Colon (tissue), 2 donors: ENCODE measurements around the gene GRB10.

Experiments
- FAIRE-seq: peaks from 2 replicates; lab custom pipeline; 2012; peaks lifted over from hg19 to GRCh38; lab: Jason Lieb, UNC
- donor health status: control.
- donor health status: control.

GRB10 gene

GRCh38 chr7:50803359-50804337 is 21.0 kb upstream of the GRB10 start:
- no peak for FAIRE-seq

- FAIRE-seq: no peak
Observed at GRCh38 chr7:50801907-50802306, 19.2 kb upstream of the GRB10 start.

DNA sequence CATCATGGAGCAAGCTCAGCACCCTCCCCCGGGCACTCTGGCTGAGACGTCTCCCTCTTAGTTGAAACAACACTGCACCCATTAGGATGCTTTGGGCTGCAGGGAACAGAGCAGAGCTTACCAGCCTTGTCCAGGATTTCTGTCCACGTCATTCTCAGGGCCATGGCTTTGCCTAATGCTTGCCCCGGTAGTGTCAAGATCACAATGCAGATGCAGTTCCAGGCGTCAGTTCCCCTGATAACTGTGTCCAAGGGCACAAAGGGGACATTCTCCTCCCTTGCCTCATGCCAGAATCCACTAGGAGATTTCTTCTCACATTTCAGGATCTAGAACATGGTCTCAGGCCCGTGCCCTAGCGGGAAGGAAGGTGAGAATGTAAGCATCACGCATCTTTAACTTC is 17.2 kb upstream of the GRB10 start:
- no peak for FAIRE-seq

DNA sequence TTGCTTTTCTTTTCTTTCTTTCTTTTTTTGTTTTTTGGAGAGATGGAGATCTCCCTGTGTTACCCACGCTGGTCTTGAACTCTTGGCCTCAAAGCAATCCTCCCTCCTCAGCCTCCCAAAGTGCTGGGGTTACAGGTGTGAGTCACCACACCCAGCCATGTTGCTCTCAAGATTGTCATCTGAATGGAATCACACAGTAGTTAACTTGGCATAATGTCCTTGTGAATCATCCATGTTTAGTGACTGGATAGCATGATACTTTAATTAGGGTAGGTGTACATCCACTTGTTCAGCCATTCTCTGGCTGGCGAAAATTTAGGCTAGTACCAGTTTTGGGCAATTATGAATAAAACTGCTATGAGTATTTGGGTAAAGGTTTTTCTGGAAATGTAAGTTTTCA is 15.4 kb upstream of the GRB10 start:
- FAIRE-seq: no peak

DNA sequence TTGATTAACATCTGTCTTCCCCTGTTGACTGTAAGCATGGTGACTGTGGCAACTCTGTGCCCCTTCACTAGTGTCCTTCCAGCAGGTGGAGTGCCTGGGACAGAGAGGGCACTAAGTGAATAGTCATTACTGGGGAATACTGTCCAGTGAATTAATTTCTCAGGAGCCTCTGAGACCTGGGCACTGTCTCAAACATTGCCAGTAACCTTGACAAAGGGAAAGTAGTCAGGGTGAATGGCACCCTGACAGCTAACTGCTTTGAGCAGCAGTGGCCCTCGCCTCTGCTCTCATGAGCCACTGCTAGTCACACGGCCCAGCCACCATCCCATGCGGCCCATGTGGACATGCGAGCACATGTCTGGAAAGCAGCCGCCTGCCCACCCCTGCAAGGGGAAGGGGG is 13.1 kb upstream of the GRB10 start:
- FAIRE-seq: no peak

DNA sequence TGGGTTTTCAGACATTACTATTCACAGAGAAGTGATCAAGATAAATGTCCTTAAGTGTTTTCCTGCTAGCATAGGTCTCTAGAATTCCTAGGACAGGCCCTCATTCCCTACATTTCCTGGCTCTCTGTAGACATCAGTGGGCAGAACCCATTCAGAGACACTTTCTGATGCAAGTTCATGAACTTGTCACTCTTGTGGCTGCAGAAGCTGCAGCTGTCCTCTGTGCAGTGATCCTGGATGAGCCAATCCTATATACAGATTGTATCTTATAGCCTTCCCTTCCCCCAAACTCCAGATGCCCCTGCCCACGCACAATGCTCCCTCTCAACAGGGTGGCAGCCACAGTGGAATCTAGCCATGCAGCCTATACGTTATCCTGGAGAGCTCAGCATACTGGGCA is 12.6 kb upstream of the GRB10 start:
- no peak for FAIRE-seq

DNA sequence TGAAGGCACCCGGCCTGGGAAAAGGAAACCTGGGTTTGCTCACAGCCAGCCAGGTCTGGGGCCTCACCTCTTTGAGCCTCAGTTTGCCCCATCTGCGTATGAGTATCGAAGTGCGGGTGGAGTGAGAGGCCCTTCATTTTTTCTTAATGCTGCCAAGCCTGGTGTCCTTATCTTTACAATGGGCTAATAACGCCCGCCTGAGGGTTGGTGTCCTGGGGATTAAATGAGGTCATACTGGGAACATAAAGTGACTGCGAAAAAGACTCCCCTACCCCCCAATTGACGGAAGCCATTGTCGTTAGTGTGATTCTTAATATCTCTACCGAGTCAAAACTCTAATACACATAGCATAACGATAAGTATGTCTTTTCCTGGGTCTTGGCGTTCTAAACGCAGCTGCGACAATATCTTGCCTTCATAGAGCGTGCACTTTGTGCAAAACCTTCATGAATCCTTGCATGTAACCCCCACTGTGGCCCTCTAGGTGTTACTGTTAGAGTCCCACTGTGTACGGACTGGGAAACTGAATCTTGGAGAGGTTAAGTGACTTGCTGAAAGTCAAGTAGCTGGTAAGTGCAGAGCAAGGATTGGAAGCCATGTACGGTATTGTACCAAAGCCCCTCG is 11.4 kb upstream of the GRB10 start:
- no peak for FAIRE-seq

- no peak for FAIRE-seq
Observed at GRCh38 chr7:50793120-50793946, 10.6 kb upstream of the GRB10 start.

DNA sequence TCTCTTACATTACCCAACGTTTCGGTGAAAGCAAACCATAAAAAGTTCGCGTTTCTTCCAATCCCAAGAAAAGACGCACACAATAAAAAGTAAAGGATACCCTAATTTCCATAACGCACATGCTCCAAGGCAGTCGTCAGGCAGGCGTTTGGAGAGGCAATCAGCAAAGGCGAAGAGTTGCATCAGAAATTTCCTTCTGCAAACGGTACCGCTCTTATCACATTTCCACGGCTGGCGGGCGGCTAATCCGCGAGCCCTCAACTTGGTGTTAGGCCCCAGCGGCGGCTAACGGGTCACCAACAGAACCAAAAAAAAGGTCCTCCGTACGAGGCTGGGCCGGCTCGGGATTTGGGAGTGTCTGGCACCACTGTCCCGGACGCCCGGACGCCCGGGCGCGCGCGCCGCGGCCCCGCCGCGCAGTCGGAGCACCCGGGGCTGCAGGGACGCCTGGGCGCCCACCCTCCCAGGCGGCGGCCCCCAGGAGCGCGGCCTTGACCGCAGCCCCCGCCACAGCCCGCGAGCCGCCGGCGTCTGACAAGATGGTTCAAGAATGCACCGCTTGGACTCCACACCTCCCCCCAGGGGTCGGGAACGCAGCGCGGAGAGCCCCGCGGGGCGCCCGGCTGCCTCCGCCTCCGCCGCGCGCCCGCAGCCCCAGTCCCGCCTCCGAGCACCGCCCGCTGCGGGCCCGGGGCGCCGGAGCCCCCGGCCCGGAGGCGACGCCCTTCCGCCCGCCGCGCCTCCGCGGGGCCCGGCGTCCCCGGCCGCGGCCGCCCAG is 9.8 kb upstream of the GRB10 start:
- FAIRE-seq: no peak

- FAIRE-seq: no peak
Observed at GRCh38 chr7:50791938-50792341, 9.2 kb upstream of the GRB10 start.

DNA sequence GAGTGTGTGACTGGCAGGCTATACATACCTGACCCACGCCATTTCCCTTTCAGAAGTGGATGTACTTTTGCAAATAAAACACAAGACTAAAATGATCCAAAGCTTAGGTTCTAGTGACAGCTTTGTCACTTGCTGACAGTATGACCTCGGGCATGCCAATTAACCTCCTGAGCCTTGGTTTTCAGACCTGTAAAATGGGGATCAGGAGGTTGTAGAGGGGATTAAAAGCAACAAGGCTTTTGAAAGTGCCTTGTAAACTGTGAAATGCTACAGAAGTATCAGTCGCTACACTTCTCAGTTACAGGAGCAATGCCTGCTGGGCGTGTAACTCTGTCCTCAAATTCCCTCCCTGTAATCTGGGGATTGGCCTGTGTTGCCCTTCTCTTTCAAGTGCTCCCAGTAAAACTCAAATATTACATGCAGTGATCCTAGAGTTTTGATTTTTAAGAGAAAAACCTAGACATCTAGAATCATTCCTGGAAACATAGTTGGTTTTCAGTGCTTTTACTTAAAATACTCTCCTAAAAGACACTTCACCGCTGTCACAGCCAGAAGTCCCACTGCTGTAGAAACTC is 8.8 kb upstream of the GRB10 start:
- no peak for FAIRE-seq

DNA sequence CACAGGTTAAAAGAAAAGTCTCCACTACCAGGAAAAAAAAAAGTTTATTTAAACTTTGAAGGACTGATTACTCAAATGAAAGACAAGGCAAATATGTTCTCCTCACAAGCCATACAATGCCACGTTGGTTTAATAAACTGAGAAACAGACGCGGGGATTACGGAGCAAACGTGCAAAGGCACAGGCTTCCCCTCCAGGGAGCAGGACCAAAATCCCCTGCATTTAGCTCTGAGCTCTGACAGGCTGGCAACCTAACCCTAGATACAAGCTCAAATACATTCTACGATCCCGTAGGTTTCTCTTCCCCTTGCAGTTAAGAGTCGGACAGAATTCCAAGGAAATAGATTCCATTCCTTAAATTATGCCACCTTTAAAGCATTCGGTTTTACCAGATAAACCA is 7.7 kb upstream of the GRB10 start:
- FAIRE-seq: no peak

DNA sequence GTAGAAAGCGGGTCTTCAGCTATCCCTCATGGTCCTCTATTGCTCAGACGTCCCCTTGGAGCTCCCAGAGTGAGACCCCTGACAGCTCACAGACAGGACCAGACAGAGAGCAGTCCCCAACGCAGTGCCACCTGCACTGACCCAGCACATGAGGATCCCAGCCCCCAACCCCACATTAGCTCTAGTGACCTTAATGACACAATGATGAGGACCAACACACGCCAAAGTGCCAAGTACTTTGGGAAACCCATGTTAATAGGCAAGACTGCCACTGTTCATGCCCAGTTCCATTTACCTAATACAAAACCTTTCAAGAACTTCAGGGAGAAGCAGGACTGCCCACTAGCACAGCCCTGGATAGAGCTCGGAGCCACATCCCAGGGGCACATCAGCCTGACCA is 5.7 kb upstream of the GRB10 start:
- FAIRE-seq: no peak

DNA sequence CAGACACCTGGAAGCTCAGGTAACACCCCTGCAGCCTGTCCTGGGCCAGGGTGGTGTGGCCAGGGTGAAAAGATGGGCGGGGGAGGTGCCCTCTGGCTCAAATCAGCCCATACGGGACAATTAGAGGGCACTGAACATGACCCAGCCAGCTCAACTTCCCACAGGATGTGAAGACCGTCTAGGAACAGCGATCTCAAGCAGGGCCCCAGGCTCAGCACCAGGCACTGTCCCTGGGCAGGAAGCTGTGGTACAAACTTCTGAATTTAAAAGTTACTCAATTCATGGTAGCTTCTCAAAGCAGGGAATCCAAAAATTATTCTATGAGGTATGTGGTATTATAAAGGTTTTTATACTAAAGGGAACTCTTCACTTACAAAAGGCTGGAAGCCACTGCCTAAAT is 5.1 kb upstream of the GRB10 start:
- FAIRE-seq: no peak

DNA sequence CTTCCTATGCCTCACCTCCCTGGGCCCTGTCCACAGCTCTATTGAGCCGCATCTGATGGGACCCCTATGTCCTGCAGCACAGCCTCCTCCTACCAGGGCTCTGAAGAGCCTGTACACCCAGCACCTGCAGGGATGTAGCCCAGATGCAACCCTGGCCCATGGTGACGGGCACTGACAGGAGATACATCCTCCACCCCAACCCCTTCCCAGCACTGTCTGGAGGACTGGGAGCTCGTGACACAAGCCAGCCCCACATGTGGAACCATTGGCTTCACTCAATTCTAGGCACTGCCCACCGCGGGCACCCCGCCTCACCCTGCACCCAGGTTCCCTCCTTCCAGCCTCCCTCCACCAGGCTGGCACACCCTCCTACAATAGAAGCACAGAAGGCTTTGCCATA is 2.6 kb upstream of the GRB10 start:
- no peak for FAIRE-seq

- FAIRE-seq: no peak
Observed at GRCh38 chr7:50783801-50784507, 1.3 kb upstream of the GRB10 start.

DNA sequence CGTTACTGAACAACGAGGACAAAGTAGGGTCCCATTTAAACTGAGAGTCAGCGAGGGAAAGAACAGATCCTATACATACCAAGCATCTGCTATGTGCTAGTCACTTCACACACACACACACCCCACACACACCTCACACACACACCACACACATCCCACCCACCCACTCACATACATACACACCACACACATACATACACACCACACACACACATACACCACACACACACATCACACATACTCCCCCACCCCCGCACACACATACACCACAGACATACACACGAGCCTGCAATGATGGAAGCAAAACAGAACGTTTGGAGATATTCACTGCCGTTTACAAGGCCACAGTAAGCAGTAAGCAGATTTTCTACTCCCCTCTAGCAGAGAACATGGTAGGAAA is 607 bp upstream of the GRB10 start:
- no peak for FAIRE-seq

DNA sequence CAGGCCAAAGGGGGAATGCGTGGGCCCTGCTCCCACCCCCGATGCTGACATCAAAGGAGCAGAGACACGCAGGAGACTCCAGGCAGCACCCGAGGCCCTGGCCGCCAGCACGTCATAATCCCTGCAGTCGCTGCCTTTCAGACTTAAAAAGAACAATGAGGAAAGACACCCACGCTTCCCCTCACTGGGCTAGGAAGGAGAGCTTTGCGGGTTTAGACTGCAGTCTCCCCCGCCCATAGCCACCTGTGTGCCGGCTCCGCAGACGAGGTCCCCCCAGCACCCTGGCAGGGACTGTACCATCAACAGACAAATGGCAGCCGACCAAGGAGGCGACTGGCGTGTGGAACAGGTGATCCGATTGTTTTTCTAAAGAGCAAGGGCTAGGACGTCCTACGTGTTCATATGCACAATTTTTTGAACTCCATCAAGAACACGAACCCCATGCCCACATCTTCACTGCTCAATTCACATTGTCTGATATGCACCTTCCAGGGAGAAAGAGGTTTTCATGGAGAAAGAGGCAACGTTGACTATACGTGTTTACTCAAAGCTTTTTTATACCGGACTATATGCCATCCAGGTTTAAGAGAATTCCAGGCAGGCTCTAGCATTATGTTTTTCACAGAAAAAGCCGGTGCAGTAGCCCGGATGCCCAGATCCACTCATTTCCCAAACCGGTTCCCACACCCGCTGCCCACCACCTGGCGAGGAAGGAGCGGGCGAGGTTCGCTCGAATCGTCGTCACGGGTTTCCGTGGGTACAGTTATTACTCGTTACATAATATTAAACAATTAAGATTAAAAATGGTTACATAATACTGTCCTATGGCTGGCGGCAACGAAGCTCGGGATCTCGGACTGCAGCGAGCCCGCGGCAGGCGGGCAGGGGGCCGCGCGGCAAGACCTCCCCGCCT is 1.1 kb downstream of the GRB10 start:
- no peak for FAIRE-seq

DNA sequence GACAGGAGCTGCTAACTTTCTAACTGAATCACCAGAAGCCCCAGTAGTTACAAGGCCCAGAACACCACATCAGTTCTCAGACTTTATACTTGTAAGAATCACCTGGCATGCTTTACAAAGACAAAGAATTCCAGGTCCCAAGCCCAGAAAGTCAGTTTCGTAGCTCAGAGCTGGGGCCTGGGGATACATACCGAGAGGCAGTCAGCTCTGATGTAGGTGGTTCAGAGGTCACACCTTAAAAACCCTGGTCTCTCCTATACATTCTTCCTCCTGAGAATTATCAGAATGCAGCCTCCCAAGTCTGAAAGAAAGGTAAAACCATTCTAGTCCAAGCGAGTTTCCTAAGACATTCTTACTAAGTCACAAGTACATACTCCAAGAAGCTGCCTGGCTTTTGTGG is 2.3 kb downstream of the GRB10 start:
- FAIRE-seq: no peak

- FAIRE-seq: no peak
Observed at GRCh38 chr7:50779427-50779826, 3.3 kb downstream of the GRB10 start.
